ENCODE results near the gene AKAP13.
A peak's percentile ranks its signal among the peaks of the same experiment; 100 is the strongest.

Gene AKAP13

GRCh38 chr15:85726454-85726853, 346.1 kb downstream of the AKAP13 start:
- no peak for DNase-seq (ENCODE audit: extremely low read depth, low read depth)
- TF ChIP-seq CTCF (IDR thresholded peaks at IDR 0.05; ENCODE audit: low read depth, low read length, missing control alignments) = no peak
- H3K4me3 ChIP-seq (replicated peaks; ENCODE audit: low read depth, low read length) = no peak overlapping the region

- DNase-seq (ENCODE audit: extremely low read depth, low read depth) = no peak
- no peak overlapping the region for H3K4me3 ChIP-seq (replicated peaks; ENCODE audit: low read depth, low read length)
- no peak for TF ChIP-seq CTCF (IDR thresholded peaks at IDR 0.05; ENCODE audit: low read depth, low read length, missing control alignments)
Measured at GRCh38 chr15:85727068-85727467, 346.7 kb downstream of the AKAP13 start.

GRCh38 chr15:85730001-85730820, 349.8 kb downstream of the AKAP13 start:
- no peak overlapping the region for H3K4me3 ChIP-seq (replicated peaks; ENCODE audit: low read depth, low read length)
- DNase-seq (ENCODE audit: extremely low read depth, low read depth) = no peak
- peak; percentile 57 for TF ChIP-seq CTCF (IDR thresholded peaks at IDR 0.05; ENCODE audit: low read depth, low read length, missing control alignments)

- H3K4me3 ChIP-seq (replicated peaks; ENCODE audit: low read depth, low read length) = no peak overlapping the region
- DNase-seq (ENCODE audit: extremely low read depth, low read depth) = no peak
- TF ChIP-seq CTCF (IDR thresholded peaks at IDR 0.05; ENCODE audit: low read depth, low read length, missing control alignments) = no peak
Measured at GRCh38 chr15:85733416-85733815, 353.0 kb downstream of the AKAP13 start.

GRCh38 chr15:85737061-85737460, 356.7 kb downstream of the AKAP13 start:
- no peak overlapping the region for H3K4me3 ChIP-seq (replicated peaks; ENCODE audit: low read depth, low read length)
- no peak for TF ChIP-seq CTCF (IDR thresholded peaks at IDR 0.05; ENCODE audit: low read depth, low read length, missing control alignments)
- no peak for DNase-seq (ENCODE audit: extremely low read depth, low read depth)

GRCh38 chr15:85741021-85741421, 360.6 kb downstream of the AKAP13 start:
- no peak overlapping the region for H3K4me3 ChIP-seq (replicated peaks; ENCODE audit: low read depth, low read length)
- DNase-seq (ENCODE audit: extremely low read depth, low read depth) = no peak
- TF ChIP-seq CTCF (IDR thresholded peaks at IDR 0.05; ENCODE audit: low read depth, low read length, missing control alignments) = no peak
